MV-4-11 (cell line): Measurements from ENCODE around the gene TIMM21.

Experiments used
- DNase-seq: peaks from one replicate; lab custom pipeline; 2025; lab: John Stamatoyannopoulos, UW

TIMM21 gene

GRCh38 chr18:74147779-74148542 is at the start of gene TIMM21, which contains the start of gene FBXO15:
Gene TIMM21 (plus strand): TSS chr18:74148523. CDS start chr18:74148809, 286 bp downstream.
Gene FBXO15 (minus strand): TSS chr18:74147834. CDS start chr18:74147785, 49 bp downstream.
- DNase-seq = peak; percentile 95

GRCh38 chr18:74108460-74108859 is 39.9 kb upstream of the TIMM21 start:
- DNase-seq = no peak

- DNase-seq = no peak
Measured at GRCh38 chr18:74110149-74110548, 38.2 kb upstream of the TIMM21 start.

- DNase-seq = no peak
Measured at GRCh38 chr18:74110976-74111375, 37.3 kb upstream of the TIMM21 start.

GRCh38 chr18:74113711-74114110 is 34.6 kb upstream of the TIMM21 start:
- DNase-seq = no peak

- no peak for DNase-seq
Measured at GRCh38 chr18:74114116-74114515, 34.2 kb upstream of the TIMM21 start.

GRCh38 chr18:74115046-74115445 is 33.3 kb upstream of the TIMM21 start:
- DNase-seq = no peak

GRCh38 chr18:74116633-74117554 is 31.4 kb upstream of the TIMM21 start:
- DNase-seq = peak; percentile 33

- DNase-seq = no peak
Measured at GRCh38 chr18:74123200-74123599, 25.1 kb upstream of the TIMM21 start.

GRCh38 chr18:74124642-74125041 is 23.7 kb upstream of the TIMM21 start:
- DNase-seq = no peak

GRCh38 chr18:74126684-74127655 is 21.4 kb upstream of the TIMM21 start:
- DNase-seq = no peak

- no peak for DNase-seq
Measured at GRCh38 chr18:74128159-74128558, 20.2 kb upstream of the TIMM21 start.

GRCh38 chr18:74131124-74131523 is 17.2 kb upstream of the TIMM21 start:
- DNase-seq = no peak

- DNase-seq = no peak
Measured at GRCh38 chr18:74132201-74132600, 16.1 kb upstream of the TIMM21 start.

- DNase-seq = no peak
Measured at GRCh38 chr18:74137920-74138538, 10.3 kb upstream of the TIMM21 start.

- DNase-seq = no peak
Measured at GRCh38 chr18:74139411-74139810, 8.9 kb upstream of the TIMM21 start.

GRCh38 chr18:74139888-74140287 is 8.4 kb upstream of the TIMM21 start:
- peak; percentile 89 for DNase-seq

GRCh38 chr18:74140582-74140981 is 7.7 kb upstream of the TIMM21 start:
- peak; percentile 76 for DNase-seq

GRCh38 chr18:74141667-74142066 is 6.7 kb upstream of the TIMM21 start:
- DNase-seq = no peak

GRCh38 chr18:74142252-74142651 is 6.1 kb upstream of the TIMM21 start:
- DNase-seq = no peak

GRCh38 chr18:74146756-74147155 is 1.6 kb upstream of the TIMM21 start:
- DNase-seq = no peak
